ENCODE data around the gene KCNQ2. TPM values are rescaled to one million over a fixed set of nuclear protein-coding genes. Genes with fewer than 3 reads are reported as not detected.

KCNQ2 gene
- total and polyA plus RNA-seq, 7 donors: 0.01 to 2.8 (median 0.15) TPM; not detected in 1

GRCh38 chr20:63499338-63499969 is 27.0 kb upstream of the KCNQ2 start:
- no peaks in the 10 kb centered on the region for H3K9me3 ChIP-seq
- 8 to 29% (median 19%) methylated on average over 13 to 47 of the region's 48 CpGs for WGBS, 3 donors
- peak in 1 of 4 donors; percentile 0 for ATAC-seq
- peaks cover 0 to 24% of the 10 kb centered on the region in 2 donors for H3K36me3 ChIP-seq (ENCODE audit: insufficient read depth in 1 of 2, low read depth in 1 of 2)
- peak in 1 of 2 donors; percentile 64 for DNase-seq
- peak overlapping the region; percentile 75 for H3K4me3 ChIP-seq
- H3K27me3 ChIP-seq (ENCODE audit: insufficient read depth in 3 of 3, low read length in 2 of 3): peaks cover 0 to 2% (median 0%) of the 10 kb centered on the region in 3 donors
- peaks cover 46% of the 10 kb centered on the region for H3K4me1 ChIP-seq
- H3K27ac ChIP-seq: peak overlapping the region; percentile 94
- no peak for TF ChIP-seq CTCF (IDR thresholded peaks at IDR 0.05)
- intact Hi-C loops (cut with DNase I): no loop called here

GRCh38 chr20:63498960-63499337 is 26.5 kb upstream of the KCNQ2 start, which contains the start of gene EEF1A2:
Gene EEF1A2, minus strand, starts transcription at chr20:63499083. Its CDS starts 1,320 bp downstream, at chr20:63497763.
- 0 to 2% (median 1%) methylated on average over 14 to 57 of the region's 58 CpGs for WGBS, 3 donors
- peak within 1 kb of the TSS; percentile 94 for H3K27ac ChIP-seq
- peak; percentile 37 for TF ChIP-seq CTCF (IDR thresholded peaks at IDR 0.05)
- ATAC-seq: peak; percentile 14 to 38 (median 15)
- peak within 1 kb of the TSS; percentile 75 for H3K4me3 ChIP-seq
- intact Hi-C loops (cut with DNase I): no loop called here
- H3K36me3 ChIP-seq (ENCODE audit: insufficient read depth in 1 of 2, low read depth in 1 of 2): peaks cover 0 to 30% of the 10 kb centered on the region in 2 donors
- peaks cover 51% of the 10 kb centered on the region for H3K4me1 ChIP-seq
- no peaks in the 10 kb centered on the region for H3K9me3 ChIP-seq
- peak; percentile 76 to 91 for DNase-seq
- H3K27me3 ChIP-seq (ENCODE audit: insufficient read depth in 3 of 3, low read length in 2 of 3): peaks cover 0 to 2% (median 0%) of the 10 kb centered on the region in 3 donors

- no peaks in the 10 kb centered on the region for H3K9me3 ChIP-seq
- H3K27ac ChIP-seq: peak overlapping the region; percentile 94
- WGBS, 3 donors: 2 to 5% (median 3%) methylated on average over 17 to 59 of the region's 60 CpGs
- DNase-seq: peak; percentile 82 to 94
- no peak for TF ChIP-seq CTCF (IDR thresholded peaks at IDR 0.05)
- peaks cover 0 to 37% of the 10 kb centered on the region in 2 donors for H3K36me3 ChIP-seq (ENCODE audit: insufficient read depth in 1 of 2, low read depth in 1 of 2)
- intact Hi-C loops (cut with DNase I): loop anchor here in 1 of 2 donors (2.0 kb wide), 1 partner anchor 23 kb away; the partner anchor contains the start of gene PPDPF
- H3K4me1 ChIP-seq: peaks cover 51% of the 10 kb centered on the region
- ATAC-seq: peak; percentile 58 to 67 (median 62)
- H3K27me3 ChIP-seq (ENCODE audit: insufficient read depth in 3 of 3, low read length in 2 of 3): peaks cover 0 to 2% (median 0%) of the 10 kb centered on the region in 3 donors
- H3K4me3 ChIP-seq: peak overlapping the region; percentile 75
Observed at GRCh38 chr20:63497946-63498935, 25.8 kb upstream of the KCNQ2 start.

GRCh38 chr20:63497138-63497945 is 24.9 kb upstream of the KCNQ2 start:
- H3K4me3 ChIP-seq: peak overlapping the region; percentile 75
- H3K4me1 ChIP-seq: peaks cover 46% of the 10 kb centered on the region
- WGBS, 3 donors: 31 to 45% (median 33%) methylated on average over 19 to 20 of the region's 20 CpGs
- DNase-seq (peak; percentile 55 to 84), ATAC-seq (peak; percentile 31 to 61 (median 52))
- no peak for TF ChIP-seq CTCF (IDR thresholded peaks at IDR 0.05)
- intact Hi-C loops (cut with DNase I): loop anchor here in 1 of 2 donors (2.0 kb wide), 1 partner anchor 23 kb away; the partner anchor contains the start of gene PPDPF
- no peaks in the 10 kb centered on the region for H3K9me3 ChIP-seq
- peaks cover 0 to 2% (median 0%) of the 10 kb centered on the region in 3 donors for H3K27me3 ChIP-seq (ENCODE audit: insufficient read depth in 3 of 3, low read length in 2 of 3)
- peaks cover 0 to 42% of the 10 kb centered on the region in 2 donors for H3K36me3 ChIP-seq (ENCODE audit: insufficient read depth in 1 of 2, low read depth in 1 of 2)
- peak overlapping the region; percentile 94 for H3K27ac ChIP-seq
